MM.1S (cell line): ENCODE data around the gene BACE2.

Source experiments
- DNase-seq: peaks from one replicate; pipeline ENCODE4 v3.0.0-alpha.2; 2015
- H2AFZ ChIP-seq: fragments of 300-600 bp; sonication (generic); 2 replicates; pipeline ENCODE4 v1.6.0; 2016; ENCODE audit warnings: antibody characterized with exemption, low read length
- H3F3A ChIP-seq: fragments of 300-600 bp; sonication (generic); 2 replicates; pipeline ENCODE4 v1.6.1; 2016; ENCODE audit warnings: mild to moderate bottlenecking, antibody characterized with exemption, low read length, moderate library complexity, mixed read lengths; ENCODE audit not compliant: insufficient read depth
- H3K27ac ChIP-seq: fragments of 300-600 bp; sonication (generic); 2 replicates; pipeline ENCODE4 v1.5.1; 2016; ENCODE audit warnings: mild to moderate bottlenecking, low read length
- H3K27me3 ChIP-seq: fragments of 300-600 bp; sonication (generic); replicated peaks from 2 replicates; pipeline ENCODE4 v1.6.0; 2016; ENCODE audit warnings: low read length; ENCODE audit not compliant: insufficient read depth
- H3K36me3 ChIP-seq: fragments of 300-600 bp; sonication (generic); replicated peaks from 2 replicates; pipeline ENCODE4 v1.6.1; 2016; ENCODE audit warnings: mild to moderate bottlenecking, low read length, mixed read lengths; ENCODE audit not compliant: insufficient read depth
- H3K4me1 ChIP-seq: fragments of 300-600 bp; sonication (generic); 2 replicates; pipeline ENCODE4 v1.6.1; 2016; ENCODE audit warnings: low read length, mixed read lengths
- H3K4me2 ChIP-seq: fragments of 300-600 bp; sonication (generic); 2 replicates; pipeline ENCODE4 v1.6.0; 2016; ENCODE audit warnings: low read depth, low read length
- H3K4me3 ChIP-seq: fragments of 300-600 bp; sonication (generic); 2 replicates; pipeline ENCODE4 v1.5.1; 2016; ENCODE audit warnings: low read length, mixed read lengths
- H3K79me2 ChIP-seq: fragments of 300-600 bp; sonication (generic); 2 replicates; pipeline ENCODE4 v1.6.1; 2016; ENCODE audit warnings: mixed run types, low read length, mixed read lengths
- H3K9ac ChIP-seq: fragments of 300-600 bp; sonication (generic); 2 replicates; pipeline ENCODE4 v1.6.1; 2016; ENCODE audit warnings: low read length, mixed read lengths
- H3K9me2 ChIP-seq: fragments of 300-600 bp; sonication (generic); replicated peaks from 2 replicates; pipeline ENCODE4 v1.6.1; 2016; ENCODE audit warnings: mild to moderate bottlenecking, low read length, mixed read lengths; ENCODE audit not compliant: insufficient read depth
- H3K9me3 ChIP-seq: fragments of 300-600 bp; sonication (generic); replicated peaks from 2 replicates; pipeline ENCODE4 v1.6.1; 2016; ENCODE audit warnings: mild to moderate bottlenecking, low read length, mixed read lengths; ENCODE audit not compliant: insufficient read depth
- H4K20me1 ChIP-seq: fragments of 300-600 bp; sonication (generic); 2 replicates; pipeline ENCODE4 v1.6.1; 2016; ENCODE audit warnings: mild to moderate bottlenecking, low read length, moderate library complexity, mixed read lengths; ENCODE audit not compliant: insufficient read depth
- CTCF ChIP-seq: fragments of 300-600 bp; sonication (generic); IDR thresholded peaks from 2 replicates; pipeline ENCODE4 v1.5.1; 2016; ENCODE audit warnings: antibody characterized with exemption, low read length, mixed read lengths
- EZH2 ChIP-seq: fragments of 300-600 bp; sonication (generic); optimal IDR thresholded peaks from 2 replicates; pipeline ENCODE3; 2017; ENCODE audit warnings: low read depth, mild to moderate bottlenecking, antibody characterized with exemption, low read length, mixed read lengths
- EZH2phosphoT487 ChIP-seq: fragments of 300-600 bp; sonication (generic); IDR thresholded peaks from 2 replicates; pipeline ENCODE4 v1.6.1; 2018; ENCODE audit warnings: antibody characterized with exemption, low read length

BACE2 gene

DNA sequence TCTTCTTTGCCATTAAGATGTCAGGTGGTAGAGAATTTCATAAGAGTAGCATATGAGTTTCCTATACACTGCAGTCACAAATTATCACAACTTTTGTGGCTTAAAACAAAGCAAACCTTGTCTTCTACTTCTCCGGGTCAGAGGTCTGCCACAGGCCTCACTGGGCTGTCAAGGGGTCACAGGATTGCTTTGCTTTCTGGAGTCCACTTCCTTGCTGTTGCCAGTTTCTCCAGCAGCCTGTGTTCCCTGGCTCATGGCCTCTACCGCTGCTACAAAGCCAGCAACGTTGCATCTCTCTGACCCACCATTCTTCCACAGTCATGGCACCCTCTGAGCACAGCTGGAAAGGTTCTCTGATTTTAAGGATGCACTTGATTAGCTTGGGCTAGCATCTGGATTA, 6.5 kb upstream of the BACE2 start:
- Histone ChIP-seq H3F3A (no peaks in the 10 kb centered on the region), H3K36me3 (no peaks in the 10 kb centered on the region), H3K4me1 (no peaks in the 10 kb centered on the region), H3K79me2 (no peaks in the 10 kb centered on the region), H3K27ac (no peak overlapping the region), H3K27me3 (no peaks in the 10 kb centered on the region; the same call in 1 of the 2 replicates), H2AFZ (no peak overlapping the region), H3K4me3 (no peak overlapping the region), H3K9ac (no peak overlapping the region), H3K4me2 (no peak overlapping the region), H4K20me1 (no peaks in the 10 kb centered on the region), H3K9me3 (no peaks in the 10 kb centered on the region), H3K9me2 (no peaks in the 10 kb centered on the region)
- no peak for TF ChIP-seq CTCF
- no peak for TF ChIP-seq EZH2phosphoT487
- no peak for TF ChIP-seq EZH2
- no peak for DNase-seq

GRCh38 chr21:41162096-41162495, 5.9 kb upstream of the BACE2 start:
- H3K79me2 ChIP-seq = no peaks in the 10 kb centered on the region
- no peak for TF ChIP-seq EZH2phosphoT487
- no peak for TF ChIP-seq EZH2
- no peak for TF ChIP-seq CTCF
- no peak overlapping the region for H3K9ac ChIP-seq
- H3K36me3 ChIP-seq = no peaks in the 10 kb centered on the region
- no peaks in the 10 kb centered on the region for H3K9me2 ChIP-seq
- no peak overlapping the region for H3K4me3 ChIP-seq
- H4K20me1 ChIP-seq = no peaks in the 10 kb centered on the region
- no peak overlapping the region for H3K27ac ChIP-seq
- no peaks in the 10 kb centered on the region for H3K4me1 ChIP-seq
- DNase-seq = no peak
- H3K4me2 ChIP-seq = no peak overlapping the region
- H3K27me3 ChIP-seq = no peaks in the 10 kb centered on the region; the same call in 1 of the 2 replicates
- H3K9me3 ChIP-seq = no peaks in the 10 kb centered on the region
- H2AFZ ChIP-seq = no peak overlapping the region
- H3F3A ChIP-seq = no peaks in the 10 kb centered on the region

- Histone ChIP-seq H3K79me2 (no peaks in the 10 kb centered on the region), H3K4me2 (no peak overlapping the region), H3K4me3 (no peak overlapping the region), H3K9ac (no peak overlapping the region), H2AFZ (no peak overlapping the region), H3K9me3 (no peaks in the 10 kb centered on the region), H3K36me3 (no peaks in the 10 kb centered on the region), H3K27me3 (no peaks in the 10 kb centered on the region; the same call in 1 of the 2 replicates), H3F3A (no peaks in the 10 kb centered on the region), H4K20me1 (no peaks in the 10 kb centered on the region), H3K9me2 (no peaks in the 10 kb centered on the region), H3K27ac (no peak overlapping the region), H3K4me1 (no peaks in the 10 kb centered on the region)
- TF ChIP-seq EZH2phosphoT487 (no peak), CTCF (no peak), EZH2 (no peak)
- no peak for DNase-seq
These were observed 4.9 kb upstream of the BACE2 start for GRCh38 chr21:41163091-41163490.
